Endothelial cell of umbilical vein (primary cell): ENCODE data around the gene SYT17. TPM values are rescaled to one million over a fixed set of nuclear protein-coding genes. Genes with fewer than 3 reads are reported as not detected.

ENCODE experiments used
- BruUV-seq: library from RNA; stranded (reverse); fragments of 400-500 nt; replicated peaks from 2 replicates; lab custom pipeline; 2021; lab: Mats Ljungman, UMichigan
- CTCF ChIA-PET: fragments of 300-600, 350-600 bp; sonication (Branson Sonifier 250); formaldehyde crosslinking; loops from one replicate; lab custom pipeline; 2021; ENCODE audit warnings: antibody characterized with exemption, inconsistent platforms; lab: Charles Lee
- POLR2A ChIA-PET: fragments of 300-600, 350-600 bp; sonication (Branson Sonifier 250); formaldehyde crosslinking; loops from one replicate; lab custom pipeline; 2021; ENCODE audit warnings: antibody characterized with exemption, inconsistent platforms; lab: Charles Lee
- DNase-seq: peaks from one replicate; pipeline ENCODE4 v3.0.0-alpha.2; 2011; ENCODE audit warnings: low read depth, low spot score
- FAIRE-seq: peaks from 2 replicates; lab custom pipeline; 2011; peaks lifted over from hg19 to GRCh38; lab: Jason Lieb, UNC
- H2AFZ ChIP-seq: 2 replicates; pipeline ENCODE4 v1.6.0; 2012; ENCODE audit warnings: low read depth, low read length, control low read depth, inconsistent platforms
- H3K27ac ChIP-seq: 2 replicates; pipeline ENCODE4 v1.5.1; 2011; ENCODE audit warnings: low read depth, mild to moderate bottlenecking, control low read depth, low read length, moderate library complexity; ENCODE audit not compliant: insufficient read depth
- H3K27me3 ChIP-seq, 2 experiments: 2 replicates each; pipeline versions ENCODE4 v1.6.0 to v1.6.1; 2011; ENCODE audit warnings: low read length in 2 of 2, mixed read lengths in 1 of 2; ENCODE audit not compliant: control insufficient read depth in 2 of 2, insufficient read depth in 2 of 2
- H3K36me3 ChIP-seq, 2 experiments: 2 replicates in 1 of 2; 3 replicates in 1 of 2; pipeline ENCODE4 v1.5.1; 2011; ENCODE audit warnings: low read length in 2 of 2, mild to moderate bottlenecking in 1 of 2, moderate library complexity in 1 of 2; ENCODE audit not compliant: control insufficient read depth in 2 of 2, insufficient read depth in 2 of 2; ENCODE audit errors: extremely low read depth in 1 of 2
- H3K4me1 ChIP-seq: 3 replicates; pipeline ENCODE4 v1.5.1; 2011; ENCODE audit warnings: mild to moderate bottlenecking, low read length; ENCODE audit not compliant: control insufficient read depth, insufficient read depth; ENCODE audit errors: extremely low read depth
- H3K4me2 ChIP-seq: 2 replicates; pipeline ENCODE4 v1.6.1; 2011; ENCODE audit warnings: low read length, control low read depth, mixed read lengths; ENCODE audit not compliant: insufficient read depth
- H3K4me3 ChIP-seq, 3 experiments: fragments of 200-600 bp in 1 of 3; sonication (generic), shearing (Covaris generic) in 1 of 3; replicated peaks in 1 of 3; 2 replicates each; pipeline ENCODE4 v1.5.1; 2011 to 2016; ENCODE audit warnings: control low read depth in 3 of 3, low read length in 3 of 3, mild to moderate bottlenecking in 2 of 3, inconsistent platforms in 1 of 3, low read depth in 1 of 3, moderate library complexity in 1 of 3; ENCODE audit not compliant: insufficient read depth in 1 of 3
- H3K79me2 ChIP-seq: 2 replicates; pipeline ENCODE4 v1.6.0; 2012; ENCODE audit warnings: low read length, inconsistent platforms; ENCODE audit not compliant: control insufficient read depth, insufficient read depth
- H3K9ac ChIP-seq: replicated peaks from 2 replicates; pipeline ENCODE3; 2011; ENCODE audit warnings: low read length, control low read depth; ENCODE audit not compliant: insufficient read depth; ENCODE audit errors: extremely low read depth
- H3K9me1 ChIP-seq: replicated peaks from 3 replicates; pipeline ENCODE4 v1.6.0; 2011; ENCODE audit warnings: mild to moderate bottlenecking, low read length; ENCODE audit not compliant: control insufficient read depth, insufficient read depth; ENCODE audit errors: extremely low read depth
- H3K9me3 ChIP-seq: replicated peaks from 2 replicates; pipeline ENCODE4 v1.5.1; 2012; ENCODE audit warnings: low read length, inconsistent platforms; ENCODE audit not compliant: control insufficient read depth, insufficient read depth
- H4K20me1 ChIP-seq: replicated peaks from 2 replicates; pipeline ENCODE3; 2011; ENCODE audit warnings: mild to moderate bottlenecking, low read length; ENCODE audit not compliant: control insufficient read depth, insufficient read depth; ENCODE audit errors: extremely low read depth
- CTCF ChIP-seq, 2 donors: IDR thresholded peaks; 1 replicate in 1 of 2; 2 replicates in 1 of 2; pipeline ENCODE4 v1.5.1; 2011; ENCODE audit warnings: low read length in 2 of 2, mild to moderate bottlenecking in 2 of 2, moderate library complexity in 2 of 2, control low read depth in 1 of 2, inconsistent platforms in 1 of 2, low read depth in 1 of 2; ENCODE audit not compliant: insufficient read depth in 1 of 2; ENCODE audit errors: extremely low read depth in 1 of 2
- EZH2 ChIP-seq: IDR thresholded peaks from 2 replicates; pipeline ENCODE4 v1.6.1; 2012; ENCODE audit warnings: borderline replicate concordance, low read depth, mild to moderate bottlenecking, moderate library complexity, low read length, inconsistent platforms; ENCODE audit not compliant: severe bottlenecking
- FOS ChIP-seq: IDR thresholded peaks from 2 replicates; pipeline ENCODE4 v1.6.1; 2011; ENCODE audit warnings: mild to moderate bottlenecking, low read length, moderate library complexity, borderline replicate concordance; ENCODE audit not compliant: insufficient read depth
- GATA2 ChIP-seq: IDR thresholded peaks from 2 replicates; pipeline ENCODE4 v1.7.0; 2011; ENCODE audit warnings: low read depth, mild to moderate bottlenecking, moderate library complexity, mixed read lengths, low read length; ENCODE audit not compliant: insufficient read length, insufficient read depth
- MAX ChIP-seq: IDR thresholded peaks from 2 replicates; pipeline ENCODE4 v1.6.1; 2011; ENCODE audit not compliant: insufficient read depth, insufficient read length
- MYC ChIP-seq: IDR thresholded peaks from one replicate; pipeline ENCODE4 v1.6.1; 2011; ENCODE audit warnings: mild to moderate bottlenecking, low read depth, low read length
- POLR2A ChIP-seq: IDR thresholded peaks from 2 replicates; pipeline ENCODE4 v1.6.1; 2012; ENCODE audit warnings: low read depth, mild to moderate bottlenecking, control low read depth, low read length
- POLR2AphosphoS5 ChIP-seq: IDR thresholded peaks from 2 replicates; pipeline ENCODE4 v1.6.1; 2012; ENCODE audit warnings: low read depth, mild to moderate bottlenecking, control low read depth, low read length, moderate library complexity; ENCODE audit not compliant: insufficient read depth
- dilution Hi-C: fragments of 300-500 bp; cut with MboI; formaldehyde crosslinking; loops from one replicate; pipeline ENCODE4 v1.15.0; 2019; ENCODE audit warnings: low sequenced_read_pairs; ENCODE audit not compliant: extremely low pct_ligation_motif_present
- intact Hi-C: fragments of 100-400 bp; cut with micrococcal nuclease; formaldehyde crosslinking; loops from one replicate; pipeline ENCODE4 v1.10.0; 2022
- polyA plus RNA-seq, 4 experiments: library from polyadenylated mRNA; depleted of rRNA in 3 of 4; stranded (reverse) in 3 of 4; unstranded in 1 of 4; fragments of >200 nt; gene quantifications; 2 replicates each; pipeline versions ENCODE4 v1.2.1 to v1.2.3, GENCODE V29; 2011 to 2012; ENCODE audit warnings: missing spikeins in 1 of 4
- total RNA-seq: library from RNA; stranded (reverse); gene quantifications from 2 replicates; pipeline ENCODE4 v1.2.3, GENCODE V29; 2021

The SYT17 gene
- total and polyA plus RNA-seq, 2 donors (not counting 3 experiments of a cell fraction or from before 2014, with no cell fraction given), result 1.9 to 4.2 TPM

GRCh38 chr16:19297454-19297853, 129.4 kb downstream of the SYT17 start:
- Histone ChIP-seq H3K27me3 (no peaks in the 10 kb centered on the region), H3K27ac (no peak overlapping the region), H4K20me1 (no peaks in the 10 kb centered on the region), H3K9me3 (no peaks in the 10 kb centered on the region), H3K36me3 (no peaks in the 10 kb centered on the region), H3K79me2 (no peaks in the 10 kb centered on the region), H3K4me1 (no peaks in the 10 kb centered on the region), H3K9ac (no peak overlapping the region), H3K9me1 (no peaks in the 10 kb centered on the region), H3K4me3 (no peak overlapping the region), H3K4me2 (no peak overlapping the region), H2AFZ (no peak overlapping the region)
- intact Hi-C loops (no loop called here), dilution Hi-C loops (no loop called here)
- no TSS peak for BruUV-seq
- TF ChIP-seq CTCF (IDR thresholded peaks at IDR 0.05; ENCODE audit: extremely low read depth in 1 of 2, insufficient read depth in 1 of 2, low read depth in 1 of 2, low read length in 2 of 2) (no peak), POLR2AphosphoS5 (no peak), GATA2 (no peak), MAX (no peak), POLR2A (no peak), EZH2 (no peak), FOS (no peak), MYC (no peak)
- DNase-seq (no peak), FAIRE-seq (no peak)
- POLR2A ChIA-PET, result no interaction called here
- CTCF ChIA-PET, result no interaction called here
